ENCODE results near the gene SLC2A5. TPM values are rescaled to one million over a fixed set of nuclear protein-coding genes. Genes with fewer than 3 reads are reported as not detected.
A peak's percentile ranks its signal among the peaks of the same experiment; 100 is the strongest.

SLC2A5 gene
- total and polyA plus RNA-seq, 12 donors = 0.50 to 29.9 (median 4.3) TPM

- H3K27ac ChIP-seq = no peak overlapping the region
- intact Hi-C loops (cut with DNase I) = no loop called here
- TF ChIP-seq POLR2A (IDR thresholded peaks at IDR 0.05) (no peak), CTCF (IDR thresholded peaks at IDR 0.05) (no peak)
- no peaks in the 10 kb centered on the region for H3K4me1 ChIP-seq (replicated peaks in 1 of 2)
- H3K9me3 ChIP-seq (replicated peaks in 1 of 3) = no peaks in the 10 kb centered on the region
- WGBS, 4 donors = 43 to 66% (median 55%) methylated on average over 7 to 8 of the region's 8 CpGs
- H3K36me3 ChIP-seq (replicated peaks in 1 of 2) = no peaks in the 10 kb centered on the region
- no peaks in the 10 kb centered on the region for H3K27me3 ChIP-seq
- no peak overlapping the region for H3K4me3 ChIP-seq
- peak in 5 of 7 donors; percentile 31 to 69 (median 52) for DNase-seq
Observed at GRCh38 chr1:9084906-9085305, 15.5 kb upstream of the SLC2A5 start.

- H3K9me3 ChIP-seq (replicated peaks in 1 of 3) = no peaks in the 10 kb centered on the region
- WGBS, 4 donors = 84 to 93% (median 90%) methylated on average over 3 of the region's 3 CpGs
- H3K36me3 ChIP-seq (replicated peaks in 1 of 2) = no peaks in the 10 kb centered on the region
- intact Hi-C loops (cut with DNase I) = no loop called here
- H3K27me3 ChIP-seq = no peaks in the 10 kb centered on the region
- no peak overlapping the region for H3K4me3 ChIP-seq
- DNase-seq = no peak
- peaks cover 0 to 4% of the 10 kb centered on the region in 2 donors for H3K4me1 ChIP-seq (replicated peaks in 1 of 2)
- TF ChIP-seq POLR2A (IDR thresholded peaks at IDR 0.05) (no peak), CTCF (IDR thresholded peaks at IDR 0.05) (no peak)
- no peak overlapping the region for H3K27ac ChIP-seq
Observed at GRCh38 chr1:9081473-9081872, 12.0 kb upstream of the SLC2A5 start.

- WGBS, 4 donors = 67 to 83% (median 71%) methylated on average over 6 of the region's 6 CpGs
- no peak overlapping the region for H3K27ac ChIP-seq
- TF ChIP-seq CTCF (IDR thresholded peaks at IDR 0.05) = no peak
- TF ChIP-seq POLR2A (IDR thresholded peaks at IDR 0.05) = no peak
Observed at GRCh38 chr1:9080705-9081291, 11.4 kb upstream of the SLC2A5 start.

GRCh38 chr1:9079988-9080704, 10.7 kb upstream of the SLC2A5 start:
- 81 to 92% (median 84%) methylated on average over 12 of the region's 12 CpGs for WGBS, 4 donors
- H3K36me3 ChIP-seq (replicated peaks in 1 of 2) = no peaks in the 10 kb centered on the region
- peaks cover 0 to 4% of the 10 kb centered on the region in 2 donors for H3K4me1 ChIP-seq (replicated peaks in 1 of 2)
- no peaks in the 10 kb centered on the region for H3K9me3 ChIP-seq (replicated peaks in 1 of 3)
- TF ChIP-seq CTCF (IDR thresholded peaks at IDR 0.05) = no peak
- TF ChIP-seq POLR2A (IDR thresholded peaks at IDR 0.05) = no peak
- intact Hi-C loops (cut with DNase I) = no loop called here
- no peak for DNase-seq
- H3K4me3 ChIP-seq = no peak overlapping the region
- no peak overlapping the region for H3K27ac ChIP-seq
- H3K27me3 ChIP-seq = no peaks in the 10 kb centered on the region

More at GRCh38 chr1:9080705-9081291, 11.4 kb upstream of the SLC2A5 start:
- Histone ChIP-seq H3K4me3 (no peak overlapping the region), H3K36me3 (replicated peaks in 1 of 2) (no peaks in the 10 kb centered on the region), H3K27me3 (no peaks in the 10 kb centered on the region), H3K9me3 (replicated peaks in 1 of 3) (no peaks in the 10 kb centered on the region), H3K4me1 (replicated peaks in 1 of 2) (peaks cover 0 to 4% of the 10 kb centered on the region in 2 donors)
- intact Hi-C loops (cut with DNase I) = no loop called here
- DNase-seq = no peak

Data from adrenal gland (tissue), 12 donors.